Activated CD4-positive, alpha-beta T cell treated with anti-CD3 and anti-CD28 coated beads, Interleukin-2, Interleukin-4, amounts not matched to agents 100 ng/mL and 50 ng/mL, durations not matched to agents 16 hours and 8 hours (primary cell): ENCODE measurements around the gene TBCEL.
"Not testable (repeated sequence)": the region's sequence is repeated elsewhere in the genome, so short reads cannot be mapped to it uniquely, and the experiment has no call there.

Experiments used
- DNase-seq: peaks from one replicate; pipeline ENCODE4 v3.0.0-alpha.2; 2020; ENCODE audit warnings: low spot score

TBCEL gene

DNA sequence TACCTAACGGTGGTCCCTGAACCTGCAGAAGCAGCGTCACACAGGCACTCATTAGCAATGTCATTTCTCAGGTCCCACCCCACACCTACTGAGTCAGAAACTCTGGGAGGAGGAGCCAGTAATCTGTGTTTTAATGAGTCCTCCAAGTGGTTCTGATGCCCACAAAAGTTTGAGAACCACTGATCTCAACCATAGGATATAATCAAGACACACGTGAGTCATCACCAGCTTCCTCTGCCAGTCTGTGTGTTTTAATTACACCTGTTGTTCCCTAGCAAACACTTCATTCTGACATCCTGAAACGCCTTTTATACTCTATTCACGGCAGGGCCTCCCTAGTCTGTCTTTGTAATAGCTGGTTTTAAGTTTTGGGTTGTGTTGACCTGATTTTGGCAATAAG is 82.9 kb downstream of the TBCEL start:
- no peak for DNase-seq

DNA sequence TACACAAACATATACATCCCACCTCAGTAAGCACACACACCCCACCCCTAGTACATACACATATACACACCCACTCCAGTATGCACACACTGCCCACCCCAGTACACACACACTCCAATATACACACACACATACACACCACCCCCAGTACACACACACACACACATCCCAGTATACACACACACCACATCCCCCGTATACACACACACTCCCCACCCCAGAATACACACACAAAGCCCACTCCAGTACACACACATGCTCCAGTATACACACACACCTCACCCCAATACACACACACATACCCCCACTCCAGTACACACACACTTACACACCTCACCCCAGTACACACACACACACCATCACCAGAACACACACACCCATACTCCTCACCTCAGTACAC is 84.5 kb downstream of the TBCEL start:
- no peak for DNase-seq

DNA sequence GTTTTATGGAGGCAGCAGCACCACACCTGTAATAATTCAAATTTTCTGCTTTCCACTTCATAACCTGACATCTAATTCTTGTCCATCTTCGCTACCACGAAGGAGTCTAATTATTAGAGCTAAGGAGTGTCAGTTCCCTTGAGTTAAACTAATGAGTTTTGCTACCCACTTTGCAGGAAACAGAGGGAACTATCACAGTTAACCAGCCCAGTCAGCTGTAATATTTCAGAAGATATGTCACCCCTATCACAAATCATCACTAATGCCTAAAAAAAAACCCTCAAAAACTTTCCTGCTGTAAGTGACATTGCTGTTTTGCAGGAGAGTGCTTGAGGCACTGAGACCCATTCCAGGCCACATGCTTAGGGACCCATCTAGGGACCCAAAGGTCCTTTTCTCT is 85.6 kb downstream of the TBCEL start:
- no peak for DNase-seq

DNA sequence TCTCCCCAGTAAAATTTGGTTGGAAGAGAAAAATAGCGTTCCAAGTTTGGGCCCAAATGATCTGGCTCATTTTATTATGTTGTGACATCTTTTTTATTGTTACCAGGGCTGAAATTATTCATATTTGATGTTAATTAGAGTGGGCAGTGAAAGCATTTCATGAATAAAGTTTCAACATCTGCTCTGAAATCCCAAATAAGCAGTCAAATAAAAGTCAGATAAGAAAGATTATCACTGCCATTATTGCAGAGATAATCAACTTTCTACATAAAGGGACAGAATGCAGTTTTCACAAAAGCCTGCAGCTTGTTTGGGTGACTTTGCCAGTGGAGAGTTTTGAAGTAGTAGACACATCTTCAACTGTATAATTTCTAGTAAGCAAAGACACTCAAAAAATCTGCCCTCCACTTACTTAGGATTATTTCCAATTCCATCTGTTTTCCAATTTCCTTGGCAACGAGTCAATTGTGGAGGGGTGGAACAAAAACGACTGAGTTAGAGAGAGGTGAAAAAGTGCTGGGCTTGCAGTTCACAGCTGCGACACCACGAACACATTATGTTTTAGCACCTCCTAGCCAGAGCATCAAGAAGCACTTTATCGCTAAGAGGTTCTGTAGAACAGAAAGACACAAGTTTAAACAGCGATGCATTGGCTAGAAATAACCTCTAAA is 86.1 kb downstream of the TBCEL start:
- no peak for DNase-seq

DNA sequence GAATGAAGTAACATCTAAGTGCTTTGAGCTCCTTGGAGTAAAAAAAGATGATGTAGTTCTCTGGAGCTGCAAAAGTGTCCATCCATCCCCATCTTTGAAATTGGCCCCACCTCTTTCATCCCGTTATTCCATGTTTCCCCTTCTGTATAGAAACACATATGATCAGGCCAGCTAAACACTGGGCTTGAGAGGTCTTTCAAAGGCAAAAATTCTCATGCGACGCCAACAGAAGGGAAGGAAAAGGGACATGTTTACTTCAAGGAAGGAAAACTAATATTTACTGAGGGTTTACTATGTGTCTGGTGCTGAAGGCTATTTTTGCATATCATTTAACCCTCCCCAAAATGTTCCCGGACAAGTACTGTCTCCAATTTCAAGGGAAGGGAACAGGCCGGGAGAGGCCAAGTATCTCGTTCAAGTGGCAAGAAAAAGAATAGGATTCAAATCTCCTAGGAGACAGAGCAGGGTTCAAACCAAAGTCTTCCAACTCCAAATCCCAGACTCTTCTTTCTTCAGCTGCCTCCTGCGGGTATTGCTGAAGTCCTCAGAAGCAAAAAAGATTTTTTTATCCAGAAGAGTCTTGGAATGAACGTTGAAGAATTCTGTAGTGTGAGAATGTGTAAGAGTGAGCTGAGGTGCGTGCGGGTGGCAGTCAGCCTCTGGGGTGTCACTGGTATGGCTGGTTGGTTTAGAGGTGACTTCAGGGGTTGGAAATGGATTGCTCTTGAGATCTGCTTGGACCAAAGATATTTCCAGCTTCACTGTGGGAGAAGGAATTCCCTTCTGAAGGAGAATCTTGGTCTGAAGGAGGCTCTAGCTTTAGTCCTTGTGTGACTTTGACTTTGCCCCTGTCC is 87.2 kb downstream of the TBCEL start:
- no peak for DNase-seq

DNA sequence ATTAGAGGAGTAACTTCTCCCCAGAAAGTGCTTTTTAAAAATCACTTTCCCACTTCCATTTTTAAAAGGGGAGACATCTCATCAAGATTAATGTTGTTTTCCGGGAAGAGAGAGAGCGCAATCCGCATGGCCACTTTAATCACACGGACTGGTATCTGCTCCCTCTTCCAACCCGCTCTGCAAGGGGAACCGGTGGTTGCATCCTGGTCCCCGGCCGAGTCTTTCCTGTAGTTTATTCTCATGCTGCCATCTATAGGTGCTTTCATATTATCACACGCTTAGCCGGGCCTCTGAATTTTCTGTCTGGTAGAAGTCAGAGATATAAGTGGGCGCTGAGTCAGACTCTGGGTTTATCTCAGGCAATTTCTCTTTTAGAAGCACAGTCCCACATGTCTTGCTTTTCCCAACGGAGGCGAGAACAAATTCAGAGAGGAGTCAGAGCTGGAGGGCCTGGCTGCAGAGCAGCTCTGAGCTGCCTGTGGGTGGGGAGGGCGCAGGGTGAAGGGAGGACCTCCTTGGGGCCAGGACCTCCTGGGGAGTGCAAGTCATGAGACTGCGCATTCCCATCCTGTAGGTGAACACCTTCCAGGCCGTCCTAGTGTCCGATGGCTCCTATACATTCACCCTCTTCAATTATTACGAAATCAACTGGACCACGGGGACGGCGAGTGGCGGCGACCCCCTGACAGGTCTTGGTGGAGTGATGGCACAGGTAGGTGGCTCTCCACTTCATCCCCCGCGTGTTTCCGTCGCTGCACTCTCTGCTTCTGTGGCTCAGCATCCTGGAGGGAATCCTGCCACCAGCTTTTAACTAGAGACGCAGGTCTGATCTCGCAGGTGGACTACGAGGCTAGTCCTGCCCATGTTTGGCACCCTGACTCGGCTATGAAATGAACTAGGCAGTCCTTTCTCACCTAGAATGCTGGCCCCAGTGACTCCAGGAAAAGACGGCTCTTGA is 88.9 kb downstream of the TBCEL start:
- DNase-seq = peak; percentile 53

DNA sequence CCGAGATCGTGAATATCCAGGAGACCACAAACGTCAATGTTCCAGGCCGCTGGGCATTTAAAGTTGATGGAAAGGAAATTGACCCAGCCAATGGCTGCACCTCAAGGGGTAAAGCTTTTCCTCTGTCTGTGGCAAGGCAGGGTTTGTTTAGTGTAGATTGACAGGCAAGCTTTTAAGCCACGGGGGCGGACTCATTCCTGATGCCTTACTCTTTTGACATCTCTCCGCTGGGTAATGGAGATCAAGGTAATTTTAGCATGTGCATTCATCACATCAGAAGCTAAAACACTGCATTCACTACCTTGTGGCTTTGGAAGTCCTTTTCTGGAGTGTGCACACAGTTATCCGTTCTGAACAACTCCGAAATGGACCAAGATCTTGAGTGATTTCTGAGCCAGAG is 89.7 kb downstream of the TBCEL start:
- DNase-seq = no peak

DNA sequence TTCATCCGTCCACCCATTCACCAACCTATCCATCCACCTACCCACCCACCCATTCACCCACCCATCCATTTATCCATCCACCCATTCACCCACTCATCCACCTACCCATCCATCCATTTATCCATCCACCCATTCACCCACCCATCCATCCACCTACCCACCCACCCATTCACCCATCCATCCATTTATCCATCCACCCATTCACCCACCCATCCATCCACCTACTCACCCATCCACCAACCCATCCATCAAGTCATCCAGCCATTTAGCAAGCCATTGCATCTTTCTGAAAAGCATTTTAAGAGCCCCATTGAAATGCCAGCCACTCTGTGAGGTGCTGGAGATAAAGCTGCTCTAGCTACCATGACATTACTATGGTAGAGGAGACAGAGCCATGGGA is 91.1 kb downstream of the TBCEL start:
- not testable (repeated sequence) for DNase-seq

DNA sequence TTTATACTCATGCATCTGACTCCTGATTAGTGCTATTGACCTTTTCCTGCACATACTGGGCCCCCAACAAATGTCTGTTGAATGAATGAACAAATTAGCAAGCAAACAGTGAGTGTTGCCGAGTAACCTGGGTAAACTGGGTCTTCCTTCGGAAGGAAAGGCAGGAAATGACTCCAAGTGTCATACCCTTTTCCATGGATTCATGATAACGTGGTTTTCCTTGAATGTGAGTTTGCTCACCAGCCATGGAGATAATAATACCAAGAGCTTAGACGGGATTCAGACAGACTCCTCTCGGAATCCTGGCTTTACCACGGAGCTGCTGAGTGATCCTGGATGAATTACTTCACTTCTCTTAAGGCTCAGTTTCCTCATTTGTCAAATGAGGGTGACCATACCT is 93.9 kb downstream of the TBCEL start:
- no peak for DNase-seq

DNA sequence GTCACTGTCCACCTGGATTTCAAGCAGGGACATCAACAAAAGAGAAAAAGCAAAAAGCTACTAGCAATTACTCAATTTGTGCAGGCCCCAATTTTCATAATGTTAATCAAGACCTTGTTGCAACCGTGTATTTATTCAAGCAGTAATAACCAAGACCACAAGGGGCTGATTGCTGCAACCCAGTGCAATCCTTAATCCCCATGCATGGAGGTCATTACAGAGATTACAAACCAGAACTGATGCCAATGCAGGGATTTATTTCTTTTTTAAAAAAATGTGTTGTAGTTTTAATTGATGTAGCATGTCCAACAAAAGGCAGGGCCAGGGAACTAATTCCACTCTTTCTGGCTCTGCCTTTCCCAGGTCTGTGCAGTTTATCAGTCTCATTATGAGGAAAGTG is 95.5 kb downstream of the TBCEL start:
- DNase-seq = no peak

DNA sequence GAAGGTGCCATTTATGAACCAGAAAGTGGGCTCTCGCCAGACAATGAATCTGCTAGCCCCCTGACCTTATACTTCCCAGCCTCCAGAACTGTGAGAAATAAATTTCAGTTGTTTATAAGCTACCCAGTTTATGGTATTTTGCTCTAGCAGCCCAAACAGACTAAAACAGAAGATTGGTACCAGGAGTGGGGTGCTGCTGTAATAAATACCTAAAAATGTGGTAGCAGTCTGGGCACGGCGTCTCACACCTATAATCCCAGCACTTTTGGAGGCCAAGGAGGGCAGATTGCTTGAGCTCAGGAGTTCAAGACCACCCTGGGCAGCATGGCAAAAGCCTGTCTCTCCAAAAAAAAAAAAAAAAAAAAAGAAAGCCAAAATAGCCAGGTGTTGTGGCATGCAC is 98.4 kb downstream of the TBCEL start:
- no peak for DNase-seq

DNA sequence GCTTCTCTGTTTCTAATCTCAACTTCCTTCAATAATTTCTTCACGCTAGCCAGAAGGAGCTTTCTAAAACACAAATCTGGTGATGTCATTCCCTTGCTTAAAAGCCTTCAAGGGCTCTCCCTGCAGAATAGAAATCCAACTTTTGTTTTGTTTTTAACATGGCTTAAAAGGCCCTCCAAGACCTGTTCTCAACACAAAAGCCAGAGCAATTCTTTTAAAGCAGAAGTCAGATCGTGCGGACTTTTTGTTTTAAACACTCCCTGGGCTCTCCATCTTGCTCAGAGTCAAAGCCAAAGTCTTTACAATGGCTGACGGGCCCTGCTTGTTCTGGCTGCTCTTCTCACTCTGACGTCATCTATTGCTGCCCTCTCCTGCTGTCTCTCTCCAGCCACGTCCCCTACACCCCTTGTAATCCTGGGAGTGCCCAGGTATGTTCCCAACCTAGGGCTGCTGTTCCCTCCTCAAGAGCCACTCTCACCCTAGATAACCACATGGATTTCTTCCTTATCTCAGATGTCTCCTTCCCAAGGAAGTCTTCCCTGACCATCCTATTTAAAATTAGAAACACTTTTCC is 99.7 kb downstream of the TBCEL start:
- no peak for DNase-seq

DNA sequence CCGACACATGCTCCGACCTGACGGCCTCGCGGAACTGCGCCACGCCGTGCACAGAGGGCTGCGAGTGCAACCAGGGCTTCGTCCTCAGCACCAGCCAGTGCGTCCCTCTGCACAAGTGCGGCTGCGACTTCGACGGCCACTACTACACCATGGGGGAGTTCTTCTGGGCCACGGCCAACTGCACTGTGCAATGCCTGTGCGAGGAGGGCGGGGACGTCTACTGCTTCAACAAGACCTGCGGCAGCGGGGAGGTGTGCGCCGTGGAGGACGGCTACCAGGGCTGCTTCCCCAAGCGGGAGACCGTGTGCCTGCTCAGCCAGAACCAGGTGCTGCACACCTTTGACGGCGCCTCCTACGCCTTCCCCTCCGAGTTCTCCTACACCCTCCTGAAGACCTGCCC is 103.9 kb downstream of the TBCEL start:
- DNase-seq = no peak

DNA sequence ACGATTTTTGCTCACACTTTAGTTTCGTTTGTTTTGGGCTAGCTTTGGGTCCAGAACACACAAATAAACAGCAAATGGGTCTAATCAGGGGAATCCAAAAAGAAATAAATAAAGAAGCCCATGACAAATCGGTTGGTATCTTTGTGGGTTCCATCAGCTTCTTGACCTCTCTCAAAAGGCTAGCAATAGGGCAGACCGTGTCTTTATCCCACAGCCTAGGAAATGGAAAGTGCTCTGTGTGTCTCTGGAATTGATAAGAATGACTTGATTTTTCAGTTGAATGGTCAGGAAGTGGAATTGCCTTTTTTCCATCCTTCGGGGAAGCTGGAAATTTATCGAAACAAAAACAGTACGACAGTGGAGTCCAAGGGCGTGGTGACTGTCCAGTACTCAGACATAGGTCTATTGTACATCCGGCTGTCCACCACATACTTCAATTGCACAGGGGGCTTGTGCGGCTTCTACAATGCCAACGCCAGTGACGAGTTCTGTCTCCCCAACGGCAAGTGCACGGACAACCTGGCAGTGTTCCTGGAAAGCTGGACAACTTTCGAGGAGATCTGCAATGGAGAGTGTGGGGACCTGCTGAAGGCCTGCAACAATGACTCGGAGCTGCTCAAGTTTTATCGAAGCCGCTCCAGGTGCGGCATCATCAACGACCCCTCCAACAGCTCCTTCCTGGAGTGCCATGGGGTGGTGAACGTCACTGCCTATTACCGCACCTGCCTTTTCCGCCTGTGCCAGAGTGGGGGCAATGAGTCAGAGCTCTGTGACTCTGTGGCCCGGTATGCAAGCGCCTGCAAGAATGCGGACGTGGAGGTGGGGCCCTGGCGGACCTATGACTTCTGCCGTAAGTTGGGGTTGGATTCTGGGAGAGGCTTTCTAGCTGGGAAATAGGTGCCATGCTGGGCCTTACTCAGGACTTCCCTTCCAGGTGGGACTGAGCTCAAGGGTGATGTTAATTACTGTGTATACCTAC is 105.7 kb downstream of the TBCEL start:
- DNase-seq = no peak

DNA sequence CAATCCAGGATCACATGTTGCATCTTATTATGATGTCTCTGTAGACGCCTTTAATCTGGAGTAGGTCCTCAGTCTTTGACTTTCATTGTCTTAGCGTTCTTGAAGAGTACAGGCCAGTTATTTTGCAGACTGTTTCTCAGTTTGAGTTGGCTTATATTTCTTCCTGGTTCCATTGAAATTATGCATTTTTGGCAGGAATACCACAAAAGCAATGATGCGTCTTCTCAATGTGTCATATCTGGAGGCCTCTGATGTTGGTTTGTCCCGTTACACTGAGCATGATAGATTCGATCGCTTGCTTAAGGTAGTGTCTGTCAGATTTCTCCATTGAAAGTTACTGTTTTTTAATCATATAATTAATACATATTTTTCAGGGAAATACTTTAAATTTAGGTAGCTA is 107.8 kb downstream of the TBCEL start:
- no peak for DNase-seq

DNA sequence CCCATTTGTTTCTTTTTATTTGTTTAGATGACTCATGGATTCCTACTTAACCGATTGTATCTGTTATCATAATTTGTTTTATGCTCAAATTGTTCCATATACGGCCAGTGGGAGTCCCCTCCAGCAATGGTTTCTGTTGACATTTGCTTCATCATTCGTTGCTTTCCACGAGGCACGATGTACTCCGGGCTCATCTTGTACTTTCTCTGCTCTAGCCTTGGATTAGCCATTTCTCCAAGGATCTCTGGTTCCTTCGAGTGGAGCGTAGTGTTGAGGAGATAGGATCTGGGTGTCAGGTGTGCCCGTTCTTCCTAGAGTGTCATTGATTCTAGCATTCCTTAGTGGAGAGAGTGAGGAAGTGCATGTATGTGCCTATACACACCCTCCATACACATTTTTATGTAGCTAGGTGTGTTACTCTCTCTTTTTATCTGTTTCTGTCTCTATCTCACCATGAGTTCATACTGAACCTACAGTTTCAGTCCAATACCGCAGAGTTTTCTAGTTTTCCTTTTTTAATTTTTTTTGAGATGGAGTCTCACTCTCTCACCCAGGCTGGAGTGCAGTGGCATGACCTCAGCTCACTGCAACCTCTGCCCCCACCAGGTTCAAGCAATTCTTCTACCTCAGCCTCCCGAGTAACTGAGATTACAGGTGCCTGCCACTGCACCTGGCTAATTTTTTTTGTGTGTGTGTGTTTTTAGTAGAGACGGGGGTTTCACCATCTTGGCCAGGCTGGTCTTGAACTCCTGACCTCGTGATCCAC is 108.5 kb downstream of the TBCEL start:
- no peak for DNase-seq

DNA sequence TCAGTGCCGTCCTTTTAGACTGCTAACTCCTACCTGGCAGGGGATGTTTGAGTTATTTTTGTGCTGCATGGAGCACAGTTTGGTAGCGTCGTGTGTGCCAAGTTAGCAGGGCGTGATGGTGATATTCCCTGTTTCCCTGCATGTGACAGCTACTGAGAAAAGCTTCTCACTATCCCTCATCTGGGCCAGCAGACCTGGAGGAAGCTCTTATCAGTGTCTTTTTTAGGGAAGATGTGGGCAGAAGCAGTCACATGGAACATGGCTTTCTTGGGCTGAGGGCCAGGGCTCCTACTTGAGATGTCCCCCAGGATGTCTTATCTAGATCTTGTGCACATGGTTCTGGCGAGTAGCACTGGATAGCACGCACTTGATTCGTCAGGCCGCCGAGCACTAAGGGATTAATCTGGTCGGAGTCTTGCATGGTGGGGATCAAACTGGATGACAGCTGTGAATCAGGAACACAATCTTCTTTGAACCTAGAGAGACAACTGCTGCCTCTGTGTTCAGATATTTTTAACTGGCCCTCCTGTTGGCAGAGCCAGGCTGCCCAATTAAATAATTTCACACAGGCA is 110.9 kb downstream of the TBCEL start:
- no peak for DNase-seq

DNA sequence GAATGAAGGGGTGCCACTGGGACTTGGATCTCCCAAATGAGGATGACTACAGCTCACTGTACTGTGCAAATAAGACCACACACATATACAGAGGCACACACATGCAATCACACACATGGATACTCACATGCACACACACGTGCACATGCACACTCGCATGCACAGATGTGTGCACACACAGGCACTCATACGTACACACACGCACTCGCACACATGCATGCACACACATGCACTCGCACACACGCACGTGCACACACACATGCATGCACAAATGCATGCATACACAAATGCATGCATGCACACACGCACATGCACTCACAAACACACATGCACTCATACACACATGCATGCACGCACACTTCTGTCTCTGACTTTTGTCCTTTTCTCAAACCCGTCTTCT is 113.1 kb downstream of the TBCEL start:
- DNase-seq = no peak

DNA sequence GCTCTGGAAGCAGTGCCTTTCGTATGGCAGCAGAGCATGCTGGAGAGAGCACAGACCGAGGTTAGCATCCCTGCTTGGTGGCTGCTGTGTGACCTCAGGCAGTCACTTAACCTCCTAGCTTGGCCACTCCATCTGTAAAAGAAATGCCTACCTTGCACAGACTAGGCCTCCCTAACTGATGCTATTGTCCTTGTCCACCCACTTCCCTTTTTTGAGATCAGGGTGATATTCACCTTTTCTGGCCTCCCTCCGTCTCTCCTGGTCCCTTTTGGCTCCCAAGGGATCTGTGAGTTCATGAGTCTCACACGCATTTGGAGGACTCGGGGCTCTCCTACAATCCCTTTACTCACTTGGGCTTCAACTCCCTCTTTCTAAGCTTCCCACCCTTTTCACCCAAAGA is 114.4 kb downstream of the TBCEL start:
- no peak for DNase-seq

DNA sequence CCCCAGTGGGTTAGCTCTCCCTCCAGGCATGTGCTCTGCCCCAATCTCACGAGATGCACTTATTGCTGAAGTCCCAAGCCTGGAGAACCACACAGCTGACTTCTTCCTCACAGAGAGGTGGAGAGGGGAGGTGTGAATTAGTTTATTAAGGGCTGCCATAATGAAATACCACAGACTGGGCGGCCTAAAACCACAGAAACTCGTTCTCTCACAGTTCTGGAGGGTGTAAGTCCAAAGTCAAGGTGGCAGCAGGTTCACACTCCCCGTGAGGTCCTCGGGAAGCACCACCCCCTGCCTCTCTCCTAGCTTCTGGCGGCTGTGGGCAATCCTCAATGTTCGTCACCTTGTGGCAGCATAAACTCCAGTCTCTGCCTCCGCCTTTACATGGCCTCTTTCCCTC is 116.5 kb downstream of the TBCEL start:
- no peak for DNase-seq
